ENCODE data around the gene CDC14B.
"Not testable (repeated sequence)": the region's sequence is repeated elsewhere in the genome, so short reads cannot be mapped to it uniquely, and the experiment has no call there.

CDC14B gene

DNA sequence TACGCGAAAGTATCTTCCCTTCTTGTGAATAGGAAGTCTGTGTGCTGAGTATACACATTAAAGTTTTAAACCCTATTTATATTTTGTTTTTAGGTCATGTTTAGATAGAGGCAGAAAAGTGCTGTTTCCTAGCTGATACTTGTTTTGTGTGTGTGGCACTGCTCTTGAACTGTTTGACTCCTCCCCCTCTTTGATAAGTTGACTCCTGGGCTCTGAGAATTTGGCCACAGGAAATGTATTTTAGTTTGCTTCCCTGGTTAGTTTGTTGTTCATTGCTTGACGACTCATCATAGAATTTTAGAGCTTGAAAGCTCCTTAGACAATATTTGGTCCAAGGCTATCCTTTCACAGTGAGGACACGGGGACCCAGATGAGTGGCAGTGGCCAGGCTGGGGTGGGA is 2.0 kb upstream of the CDC14B start:
- peak in 1 of 3 experiments; percentile 19 for DNase-seq

DNA sequence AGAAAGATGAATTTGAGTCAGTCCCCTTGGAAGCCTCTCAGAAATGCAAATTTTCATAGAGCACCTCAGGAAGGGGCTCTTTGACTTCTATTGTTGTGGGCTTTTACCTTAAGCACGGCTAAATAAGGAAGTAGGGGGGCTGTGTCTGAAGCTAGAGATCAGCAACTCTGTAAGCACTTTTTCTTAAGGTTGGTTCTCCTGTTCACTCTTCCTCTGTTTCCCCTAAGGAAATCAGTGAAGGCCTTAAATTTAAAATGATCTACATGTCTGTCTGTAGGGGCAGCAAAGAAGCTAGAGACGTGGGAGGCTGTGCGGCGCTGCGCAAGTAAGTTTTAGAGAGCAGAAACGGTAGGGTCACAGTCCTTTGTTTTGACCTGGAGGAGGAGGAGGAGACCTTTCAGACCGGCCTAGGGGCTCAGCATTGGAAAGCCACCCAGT is 1.2 kb upstream of the CDC14B start:
- no peak for DNase-seq

GRCh38 chr9:96620181-96620514 is 505 bp upstream of the CDC14B start:
- no peak for DNase-seq

- DNase-seq = peak in 2 of 3 experiments; percentile 54 to 67
Measured at GRCh38 chr9:96619124-96619465, 548 bp downstream of the CDC14B start.

DNA sequence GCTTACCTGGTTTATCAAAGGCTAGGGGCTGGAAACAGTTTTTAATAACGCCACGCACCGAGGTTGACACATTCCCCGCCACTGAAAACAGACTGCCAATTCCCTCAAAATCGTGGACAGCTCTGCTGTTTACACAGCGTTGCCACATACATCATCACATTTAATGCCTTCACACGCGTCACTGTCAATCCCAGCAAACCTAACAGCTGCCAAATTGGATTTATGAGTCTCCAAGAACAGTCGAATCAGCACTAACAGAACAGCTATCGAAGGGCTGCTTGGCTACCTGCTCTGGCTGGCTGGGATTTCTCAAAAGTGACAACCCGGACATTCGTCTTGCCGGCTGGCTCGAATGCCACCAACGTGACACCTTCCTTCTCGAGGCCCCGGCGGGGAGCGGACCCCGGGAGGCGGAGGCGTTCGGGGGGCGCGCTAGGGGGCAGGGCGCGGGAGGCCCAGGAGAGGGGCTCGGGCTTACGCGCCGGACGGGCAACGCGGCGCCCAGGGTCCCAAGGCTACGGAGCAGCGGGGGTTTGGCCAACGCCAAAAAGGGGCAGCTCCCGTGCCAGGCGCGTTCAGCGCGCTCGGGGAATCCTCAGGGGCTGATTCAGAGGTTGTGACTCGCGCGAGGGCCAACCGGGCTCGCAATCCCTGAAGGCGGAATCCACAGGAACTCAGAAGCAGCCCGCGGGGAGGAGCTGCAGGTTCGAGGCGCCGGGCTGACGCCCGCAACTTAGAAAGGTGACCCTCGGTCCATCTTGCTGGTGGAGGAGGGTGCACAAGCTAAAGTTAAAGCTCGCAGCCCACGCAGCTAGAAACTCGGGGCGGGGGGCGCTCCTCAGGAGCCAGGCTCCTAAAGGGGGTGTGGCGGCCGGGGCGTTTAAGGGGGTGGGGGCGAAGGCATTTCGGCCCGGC is 1.2 kb downstream of the CDC14B start:
- peak in 2 of 3 experiments; percentile 56 to 74 for DNase-seq

DNA sequence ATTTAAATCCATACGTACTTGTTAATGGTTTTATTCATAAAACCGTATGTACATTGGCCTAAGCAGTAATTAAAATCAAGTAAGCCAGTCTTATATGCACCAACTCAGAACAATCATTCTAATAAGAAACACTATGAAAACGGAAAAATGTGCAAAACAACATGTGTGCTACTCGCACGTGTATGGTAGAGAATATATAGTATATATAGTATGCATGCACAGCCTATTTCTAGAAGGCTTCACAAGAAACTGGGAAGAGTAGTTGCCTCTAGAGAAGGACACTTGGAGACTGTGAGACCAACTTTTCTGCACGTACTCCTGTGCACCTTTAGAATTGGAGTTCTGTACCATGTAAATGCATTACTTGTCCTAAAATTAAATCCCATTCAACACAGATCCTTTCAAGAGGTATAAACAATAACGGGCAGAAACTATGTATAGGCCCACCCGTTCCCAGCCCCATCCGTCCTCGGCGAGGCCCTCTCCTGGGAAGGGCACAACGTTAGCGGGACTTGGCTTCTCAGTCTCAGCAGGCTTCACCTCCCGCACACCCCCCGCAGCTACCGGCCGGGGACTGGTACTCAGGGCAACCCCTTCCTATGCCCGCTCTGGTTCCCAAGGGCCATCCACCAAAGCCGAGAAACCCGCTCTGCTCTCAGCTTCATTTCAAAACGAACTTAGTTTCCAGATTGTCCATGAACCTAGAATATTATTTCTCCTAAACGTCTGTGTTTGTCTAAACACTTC is 2.0 kb downstream of the CDC14B start:
- DNase-seq = no peak

GRCh38 chr9:96616817-96617438 is 2.7 kb downstream of the CDC14B start:
- DNase-seq = no peak

GRCh38 chr9:96615411-96615810 is 4.2 kb downstream of the CDC14B start:
- no peak for DNase-seq

- not testable (repeated sequence) for DNase-seq
Measured at GRCh38 chr9:96614664-96615063, 5.0 kb downstream of the CDC14B start.

DNA sequence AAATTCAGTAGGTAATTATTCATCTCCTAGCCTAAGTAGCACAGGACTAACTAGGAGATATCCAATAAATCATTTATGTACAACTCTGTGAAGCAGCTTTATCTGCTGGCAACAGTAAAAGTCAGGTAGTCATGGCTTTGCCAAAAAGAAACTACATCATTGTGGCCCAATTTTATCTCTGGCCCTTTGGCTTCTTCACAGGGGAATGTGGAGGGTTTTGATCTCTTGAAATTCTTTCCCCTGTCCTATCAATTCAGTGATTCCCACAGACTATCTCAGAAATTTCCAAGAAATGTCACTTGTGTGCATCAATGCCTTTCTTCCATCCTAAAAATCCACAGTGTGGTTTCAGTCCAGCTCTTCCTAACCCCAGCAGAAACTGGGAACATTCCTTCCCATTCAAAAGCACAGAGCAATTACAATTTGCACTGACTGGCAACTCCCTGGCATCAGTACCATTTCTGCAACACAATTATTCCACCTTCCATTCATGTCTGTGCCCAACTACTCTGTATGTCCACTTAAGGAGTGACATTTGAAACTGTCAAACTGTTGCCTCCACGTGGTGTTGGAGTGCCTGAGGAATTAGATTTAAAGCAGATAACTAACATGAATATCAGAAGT is 6.6 kb downstream of the CDC14B start:
- DNase-seq = peak in 2 of 3 experiments; percentile 8 to 22

DNA sequence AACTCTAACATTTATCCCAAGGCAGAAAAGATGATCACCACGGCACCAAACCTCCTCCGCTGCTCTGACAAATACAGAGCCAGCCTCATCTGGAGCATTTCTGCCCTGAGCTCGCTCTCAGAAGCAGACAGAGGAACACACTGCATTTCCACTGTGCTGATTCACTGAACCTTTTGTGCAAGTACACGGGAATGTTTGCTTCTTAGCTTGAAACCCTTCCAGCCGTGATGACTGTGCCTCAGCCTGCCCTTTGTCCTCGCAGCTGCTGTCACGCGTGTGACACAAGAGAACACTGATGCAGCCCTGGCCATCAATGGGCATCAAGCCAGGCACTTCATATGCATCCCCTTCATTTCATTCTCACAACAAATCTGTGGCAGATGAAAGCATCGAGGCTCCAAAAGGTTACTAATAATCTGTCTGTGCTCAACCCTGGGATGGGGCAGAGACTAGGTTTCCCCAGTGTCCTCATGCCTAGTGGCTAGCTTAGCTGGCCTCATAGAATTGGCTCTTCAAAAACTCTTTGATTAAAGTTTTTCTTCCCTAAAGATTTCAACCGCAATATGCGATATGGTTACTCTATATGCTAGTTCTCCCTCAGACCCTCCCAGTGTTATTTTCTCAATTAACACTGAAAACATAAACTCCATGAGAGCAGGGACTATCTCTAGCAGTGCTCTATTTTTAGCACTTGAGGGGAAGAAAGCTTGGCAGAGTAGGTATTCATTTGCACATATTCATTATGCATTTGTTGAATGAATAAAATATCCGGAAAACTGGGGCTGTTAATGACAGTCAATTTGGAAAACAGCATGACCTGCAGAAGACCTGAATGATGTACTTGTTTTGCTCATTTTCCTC is 7.3 kb downstream of the CDC14B start:
- DNase-seq = peak; percentile 31 to 80 (median 54)

GRCh38 chr9:96611302-96611701 is 8.3 kb downstream of the CDC14B start:
- peak in 1 of 3 experiments; percentile 19 for DNase-seq

DNA sequence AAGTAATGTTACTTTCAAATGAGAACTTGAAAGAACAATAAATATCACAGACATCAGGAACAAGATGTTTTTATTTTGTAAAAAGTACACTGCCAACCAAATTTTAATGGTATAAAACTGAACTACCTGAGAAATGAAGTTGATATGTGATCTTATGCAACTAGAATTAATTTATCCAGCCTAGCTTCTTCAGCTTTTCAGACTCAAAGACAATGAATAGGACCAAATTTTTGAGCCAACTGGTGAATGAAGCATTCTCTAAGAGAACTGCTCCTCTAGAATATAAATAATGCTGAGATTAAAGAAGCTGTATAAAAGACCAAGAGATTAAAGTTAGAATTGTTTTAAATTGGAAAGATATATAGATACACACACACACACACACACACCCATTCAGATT is 9.9 kb downstream of the CDC14B start:
- no peak for DNase-seq

- DNase-seq = no peak
Measured at GRCh38 chr9:96607971-96608370, 11.7 kb downstream of the CDC14B start.

GRCh38 chr9:96605328-96605727 is 14.3 kb downstream of the CDC14B start:
- no peak for DNase-seq

DNA sequence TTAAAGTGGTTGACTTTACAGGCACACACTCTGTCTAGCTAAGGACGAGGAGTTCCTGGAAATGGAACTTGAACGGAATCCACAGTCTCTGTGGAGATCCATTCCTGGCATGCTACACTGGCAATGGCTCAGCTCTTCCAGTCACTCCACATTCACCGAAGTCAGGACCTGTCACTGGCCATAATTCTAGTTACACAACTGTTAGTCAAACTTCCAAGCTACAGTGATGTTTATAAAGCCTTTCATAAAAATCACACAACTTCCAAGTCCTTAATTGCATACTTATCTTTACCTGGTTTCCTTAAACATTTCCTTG is 15.7 kb downstream of the CDC14B start:
- no peak for DNase-seq

DNA sequence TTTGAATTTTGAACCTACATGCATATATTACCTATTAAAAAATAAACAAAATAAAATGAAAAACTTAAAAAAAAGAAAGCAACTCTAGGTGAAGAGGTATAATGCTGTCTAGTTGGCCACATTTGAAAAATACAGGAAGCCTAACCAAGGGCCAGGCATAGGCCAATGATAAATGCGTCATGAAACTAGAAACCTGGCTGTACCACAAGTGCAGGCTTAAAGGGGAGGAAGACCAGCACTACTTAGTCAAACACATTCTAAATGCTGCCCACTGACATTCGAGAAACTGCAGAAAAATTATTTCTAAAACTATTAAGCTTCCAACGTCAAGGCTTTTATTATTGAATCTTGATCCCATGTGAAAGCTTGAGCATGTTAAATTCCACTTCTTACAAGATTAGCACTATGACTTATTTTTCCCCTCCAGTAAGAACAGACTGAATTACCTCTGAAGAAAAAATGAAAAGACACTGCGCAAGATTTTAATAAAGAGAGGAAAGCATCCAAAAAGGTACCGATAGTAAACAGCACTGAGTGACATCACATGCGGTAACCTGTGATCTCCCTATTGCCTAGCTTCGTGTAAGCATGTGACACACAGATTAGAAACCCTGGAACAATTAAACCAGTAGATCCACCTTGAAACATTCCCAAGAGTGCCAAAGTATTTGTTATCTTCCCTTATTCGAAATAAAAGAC is 16.2 kb downstream of the CDC14B start:
- no peak for DNase-seq

DNA sequence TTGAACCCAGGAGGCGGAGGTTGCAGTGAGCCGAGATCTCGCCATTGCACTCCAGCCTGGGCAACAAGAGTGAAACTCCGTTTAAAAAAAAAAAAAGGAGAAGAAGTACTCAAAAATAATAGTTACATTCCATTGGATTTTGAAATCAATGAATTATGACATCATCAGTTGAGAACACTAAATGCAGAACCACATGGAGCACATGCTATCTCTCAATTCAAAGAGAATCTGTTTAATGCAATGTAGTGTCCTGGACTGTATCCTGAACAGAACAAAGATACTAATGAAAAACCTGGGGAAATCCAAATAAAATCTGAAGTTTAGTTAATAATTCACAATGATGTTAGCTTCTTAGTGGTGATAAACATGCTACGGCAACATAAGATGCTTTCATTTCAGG is 20.3 kb downstream of the CDC14B start:
- no peak for DNase-seq

- peak in 2 of 3 experiments; percentile 69 to 81 for DNase-seq
Measured at GRCh38 chr9:96596601-96597111, 23.0 kb downstream of the CDC14B start.

DNA sequence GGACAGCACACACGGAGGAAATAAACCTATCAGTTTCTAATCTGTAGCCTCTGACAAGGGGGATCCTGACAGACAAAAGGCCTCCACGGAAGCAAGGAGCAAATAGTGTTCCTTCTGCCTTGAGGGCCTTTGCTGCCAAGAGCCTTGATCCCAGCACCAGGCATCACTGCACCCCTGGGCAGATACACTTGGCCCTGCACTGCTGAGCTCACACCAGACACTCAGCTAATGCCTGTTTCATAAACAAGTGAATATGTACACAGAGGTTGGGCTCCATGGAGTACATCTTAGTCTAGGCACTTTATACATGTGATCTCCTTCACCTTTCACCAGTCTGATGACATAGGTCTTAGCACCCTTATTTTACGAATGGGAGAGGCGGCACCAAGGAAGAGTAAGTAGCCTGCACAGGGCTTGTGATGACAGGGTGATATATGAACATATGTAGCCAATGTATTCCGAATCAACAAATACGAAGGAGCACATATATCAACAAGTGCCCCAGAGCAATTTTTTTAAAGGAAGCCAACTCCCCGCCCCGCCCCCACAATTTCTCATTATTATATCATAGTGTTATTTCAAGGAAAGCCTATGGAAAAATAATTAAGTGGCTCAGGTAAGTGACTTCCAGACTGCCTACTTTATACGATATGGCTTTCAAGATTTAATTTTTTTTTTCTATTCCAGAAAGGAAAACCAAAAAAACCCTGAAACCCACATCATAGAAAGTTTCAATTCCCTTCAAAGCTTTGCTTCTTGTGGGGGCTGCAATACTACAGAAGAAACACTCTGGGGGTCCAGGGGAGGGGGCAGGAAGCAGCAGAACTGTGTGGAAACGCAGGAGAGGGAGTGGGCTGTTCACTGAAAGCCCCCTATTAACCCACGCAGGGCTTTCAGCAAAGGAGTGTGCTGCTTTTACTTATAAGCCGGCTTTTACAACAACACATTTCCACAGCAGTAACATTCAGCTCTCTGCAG is 32.0 kb downstream of the CDC14B start:
- DNase-seq = no peak

All from NCI-H1417 (cell line).